Measurements from ENCODE around the gene DCD. TPM values are rescaled to one million over a fixed set of nuclear protein-coding genes. Genes with fewer than 3 reads are reported as not detected.

Gene DCD
- total RNA-seq, 2 experiments from 2014 or later, result not detected

DNA sequence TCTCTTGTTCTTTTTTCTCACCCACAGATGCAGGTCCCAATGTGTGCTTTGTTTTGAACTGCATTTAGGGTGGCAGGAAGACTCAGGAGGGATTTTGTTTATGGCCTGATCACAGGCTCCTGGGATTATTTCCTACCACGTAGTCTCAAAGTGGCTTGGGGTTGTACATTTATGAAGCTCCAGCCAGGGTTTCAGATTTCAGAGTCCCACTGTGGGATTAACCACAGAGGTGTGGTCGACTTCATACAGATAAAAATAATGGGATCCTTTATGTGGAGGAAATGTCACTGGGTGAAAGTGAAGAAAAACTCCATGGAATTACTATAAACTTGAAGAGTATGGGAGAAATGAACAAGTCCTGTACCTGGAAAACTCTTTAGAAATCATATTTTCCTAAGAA, 45.5 kb downstream of the DCD start:
- intact Hi-C loops (cut with micrococcal nuclease), result loop anchor here (10.0 kb wide), 1 partner anchor 472 kb away; no protein-coding TSS in a partner anchor
- POLR2A ChIA-PET, result no interaction called here

DNA sequence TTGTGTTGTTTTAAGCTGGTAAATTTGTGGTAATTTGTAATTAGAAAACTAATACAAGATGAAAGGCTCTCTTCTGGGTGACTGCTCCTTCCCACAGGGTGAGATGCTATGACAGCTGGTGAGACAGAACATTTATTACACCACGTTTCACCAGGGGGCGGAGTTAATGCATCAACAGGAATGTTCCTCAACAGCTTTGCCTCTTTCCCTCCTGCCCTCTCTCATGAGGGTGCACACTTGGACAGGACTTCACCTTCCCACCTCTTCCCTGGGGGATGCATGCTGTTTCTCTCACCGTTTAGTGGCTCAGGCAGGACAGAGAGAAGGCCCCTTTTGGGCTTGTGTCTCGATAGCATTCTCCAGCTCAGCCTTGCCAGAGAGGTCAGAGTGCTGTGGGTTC, 46.3 kb downstream of the DCD start:
- intact Hi-C loops (cut with micrococcal nuclease), result loop anchor here (10.0 kb wide), 1 partner anchor 473 kb away; no protein-coding TSS in a partner anchor
- ChIA-PET POLR2A (no interaction called here), CTCF (interaction anchor here (0.7 to 10.8 kb wide), 7 partner anchors 9 to 391 kb away, joined by 3 to 95 read pairs (median 4); no protein-coding TSS in a partner anchor)
- Mint-ChIP-seq H3K4me3 (no peak overlapping the region), H3K4me1 (ENCODE audit: low read depth) (peaks cover 6% of the 10 kb centered on the region), H3K9me3 (no peaks in the 10 kb centered on the region), H3K27ac (no peak overlapping the region), H3K27me3 (peaks cover 2% of the 10 kb centered on the region), H3K36me3 (no peaks in the 10 kb centered on the region)
- no peak for DNase-seq

More for the DNA sequence above, 45.5 kb downstream of the DCD start:
- peaks cover 6% of the 10 kb centered on the region for H3K4me1 Mint-ChIP-seq (ENCODE audit: low read depth)
- H3K36me3 Mint-ChIP-seq, result no peaks in the 10 kb centered on the region
- no peak overlapping the region for H3K4me3 Mint-ChIP-seq
- DNase-seq, result no peak
- peaks cover 2% of the 10 kb centered on the region for H3K27me3 Mint-ChIP-seq
- no peak overlapping the region for H3K27ac Mint-ChIP-seq
- no peaks in the 10 kb centered on the region for H3K9me3 Mint-ChIP-seq
- CTCF ChIA-PET, result interaction anchor here (1.1 to 10.8 kb wide), 4 partner anchors 21 to 391 kb away, joined by 3 to 95 read pairs (median 4); no protein-coding TSS in a partner anchor

GRCh38 chr12:54598970-54599369, 49.2 kb downstream of the DCD start:
- DNase-seq, result no peak
- intact Hi-C loops (cut with micrococcal nuclease), result no loop called here
- ChIA-PET CTCF (interaction anchor here (0.8 to 10.8 kb wide), 4 partner anchors 17 to 121 kb away, joined by 3 to 95 read pairs (median 3); no protein-coding TSS in a partner anchor), POLR2A (no interaction called here)
- Mint-ChIP-seq H3K9me3 (no peaks in the 10 kb centered on the region), H3K4me3 (no peak overlapping the region), H3K27ac (no peak overlapping the region), H3K27me3 (peaks cover 3% of the 10 kb centered on the region), H3K36me3 (no peaks in the 10 kb centered on the region), H3K4me1 (ENCODE audit: low read depth) (peaks cover 6% of the 10 kb centered on the region)

DNA sequence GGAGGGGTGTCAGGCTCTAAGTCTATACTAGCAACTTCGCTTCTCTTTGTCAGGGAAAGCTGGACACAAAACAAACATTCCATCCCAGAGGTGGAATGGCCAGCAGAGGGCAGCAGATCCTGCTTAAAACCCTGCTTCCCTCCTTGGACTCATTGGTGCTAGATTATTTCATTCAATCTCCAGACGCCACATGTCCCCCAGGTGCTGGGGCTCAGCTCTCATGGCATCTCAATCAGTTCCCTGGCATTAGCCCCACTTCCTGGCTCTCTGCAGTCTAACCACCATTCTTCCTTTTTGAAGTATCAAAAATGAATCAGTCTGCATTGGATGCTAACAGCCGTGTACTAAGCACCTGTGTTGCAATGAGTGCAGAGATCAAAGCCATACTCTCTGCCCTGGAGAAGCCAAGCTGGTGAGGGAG, 51.6 kb downstream of the DCD start:
- intact Hi-C loops (cut with micrococcal nuclease), result no loop called here
- Mint-ChIP-seq H3K27me3 (peaks cover 6% of the 10 kb centered on the region), H3K9me3 (no peaks in the 10 kb centered on the region), H3K4me1 (ENCODE audit: low read depth) (no peaks in the 10 kb centered on the region), H3K4me3 (no peak overlapping the region), H3K27ac (no peak overlapping the region), H3K36me3 (no peaks in the 10 kb centered on the region)
- ChIA-PET CTCF (interaction anchor here (0.6 to 10.8 kb wide), 21 partner anchors 9 to 192 kb away, joined by 3 to 95 read pairs (median 4); partner anchors contain the start of genes PDE1B and PPP1R1A), POLR2A (no interaction called here)
- peak; percentile 72 for DNase-seq

- POLR2A ChIA-PET, result no interaction called here
- intact Hi-C loops (cut with micrococcal nuclease), result no loop called here
- CTCF ChIA-PET, result interaction anchor here (1.0 to 10.8 kb wide), 10 partner anchors 8 to 102 kb away, joined by 3 to 95 read pairs (median 8); partner anchors contain the start of gene PPP1R1A
- H3K27me3 Mint-ChIP-seq, result peaks cover 8% of the 10 kb centered on the region
- H3K27ac Mint-ChIP-seq, result no peak overlapping the region
- no peaks in the 10 kb centered on the region for H3K9me3 Mint-ChIP-seq
- H3K36me3 Mint-ChIP-seq, result no peaks in the 10 kb centered on the region
- no peaks in the 10 kb centered on the region for H3K4me1 Mint-ChIP-seq (ENCODE audit: low read depth)
- DNase-seq, result no peak
- no peak overlapping the region for H3K4me3 Mint-ChIP-seq
Measured at GRCh38 chr12:54595471-54595870, 52.7 kb downstream of the DCD start.

Other genes starting within 250 kb of the DCD start
- gene ITGA5, start 229.1 kb downstream of the DCD start, total RNA-seq, result 10 to 100 TPM; 33.8 to 34.9 TPM
- gene GTSF1, start 174.8 kb downstream of the DCD start, total RNA-seq, result 10 to 100 TPM; 11.3 to 13.0 TPM
- gene NCKAP1L, start 150.6 kb downstream of the DCD start, total RNA-seq, result 100 to 1,000 TPM; 158 to 160 TPM
- 10 to 100 TPM; 10.4 to 11.1 TPM for gene PDE1B, start 98.8 kb downstream of the DCD start, total RNA-seq
- gene PPP1R1A, start 59.7 kb downstream of the DCD start, total RNA-seq, result not detected
- gene LACRT, start 13.5 kb downstream of the DCD start, total RNA-seq, result not detected
- gene MUCL1, start 206.2 kb upstream of the DCD start, total RNA-seq, result not detected